Kidney glomerular epithelial cell (primary cell): Measurements from ENCODE around the gene TRIM67.
"Not testable (repeated sequence)": the region's sequence is repeated elsewhere in the genome, so short reads cannot be mapped to it uniquely, and the experiment has no call there.

Source experiments
- DNase-seq: peaks from one replicate; lab custom pipeline; 2025; lab: John Stamatoyannopoulos, UW

Gene TRIM67

GRCh38 chr1:231203259-231204057 is 41.6 kb downstream of the TRIM67 start:
- DNase-seq, result no peak

GRCh38 chr1:231206856-231207255 is 45.0 kb downstream of the TRIM67 start:
- no peak for DNase-seq

GRCh38 chr1:231207437-231207836 is 45.6 kb downstream of the TRIM67 start:
- no peak for DNase-seq

- no peak for DNase-seq
These were observed 47.1 kb downstream of the TRIM67 start for GRCh38 chr1:231208980-231209379.

GRCh38 chr1:231209531-231209930 is 47.7 kb downstream of the TRIM67 start:
- no peak for DNase-seq

DNA sequence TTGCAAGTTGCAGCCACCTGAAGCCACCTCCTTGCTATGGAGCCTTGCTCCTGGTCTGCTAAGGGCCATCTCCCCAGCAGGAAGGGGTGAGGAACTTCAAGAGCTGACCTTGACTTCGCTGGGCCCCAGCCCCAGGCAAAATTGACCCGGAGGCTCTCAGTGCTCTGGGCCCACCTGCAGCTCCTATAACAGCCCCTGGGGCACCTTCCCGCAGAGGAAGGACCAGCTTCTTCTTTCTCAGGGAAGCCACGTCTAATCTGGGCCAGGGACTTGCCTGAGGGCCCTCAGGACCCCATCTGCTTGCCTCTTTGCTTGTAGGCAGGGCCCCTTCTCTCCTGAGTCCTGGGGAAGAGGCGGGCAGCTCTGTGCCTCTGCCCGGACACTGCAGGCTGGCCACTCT is 48.3 kb downstream of the TRIM67 start:
- DNase-seq, result no peak

- peak; percentile 65 for DNase-seq
These were observed 49.4 kb downstream of the TRIM67 start for GRCh38 chr1:231211005-231211857.

DNA sequence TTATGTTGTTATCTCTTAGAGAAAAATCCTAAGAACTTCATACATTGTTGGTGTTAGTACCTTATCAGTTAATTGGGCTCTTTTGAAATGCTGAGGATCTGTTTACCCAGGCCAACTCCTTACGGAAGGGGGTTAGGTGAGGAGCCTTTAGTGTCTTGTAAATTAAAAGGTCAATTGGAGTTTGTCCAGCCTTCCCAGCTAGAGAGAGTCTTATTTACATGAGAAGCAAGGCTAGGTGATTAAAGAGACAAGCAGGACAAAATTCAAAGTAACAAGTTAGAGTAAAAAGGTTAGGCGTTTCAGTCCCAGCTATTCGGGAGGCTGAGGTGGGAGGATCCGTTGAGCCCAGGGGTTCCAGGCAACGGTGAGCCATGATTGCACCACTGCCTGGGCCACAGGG is 50.4 kb downstream of the TRIM67 start:
- DNase-seq, result not testable (repeated sequence)

- DNase-seq, result no peak
These were observed 52.1 kb downstream of the TRIM67 start for GRCh38 chr1:231213831-231214573.

GRCh38 chr1:231214918-231215680 is 53.2 kb downstream of the TRIM67 start:
- no peak for DNase-seq

DNA sequence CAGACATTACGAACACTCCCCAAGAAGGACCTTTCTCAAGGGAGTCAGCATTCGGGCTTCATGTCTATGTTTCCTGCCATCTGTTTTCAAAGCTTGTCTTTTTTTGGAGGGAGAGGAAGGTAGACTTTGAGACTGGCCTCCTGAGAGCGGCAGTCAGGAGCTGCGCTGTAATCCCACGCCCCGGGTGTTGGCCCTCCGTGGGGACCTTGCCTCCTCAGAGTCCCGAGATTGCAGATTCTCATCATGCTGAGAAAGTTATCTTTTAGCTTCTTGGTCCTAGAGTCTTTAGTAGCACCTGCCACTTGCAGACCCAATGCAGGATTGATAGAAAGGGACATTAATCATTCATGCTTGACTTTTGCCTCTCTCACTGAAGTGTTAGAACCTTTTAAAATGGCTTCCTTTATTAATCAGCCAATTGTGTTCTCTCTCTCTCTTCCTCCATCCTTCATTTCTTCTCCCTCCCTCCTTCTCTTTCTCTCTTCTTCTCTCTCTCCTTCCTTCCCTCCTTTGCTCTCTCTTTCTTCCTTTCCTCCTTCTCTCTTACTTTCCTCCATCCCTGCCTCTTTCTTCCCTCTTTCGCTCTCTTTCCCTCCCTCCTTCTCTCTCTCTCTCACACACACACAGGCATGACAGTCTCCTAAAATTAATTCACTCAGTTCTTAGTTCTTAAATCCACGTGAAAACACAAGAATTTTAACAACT is 54.0 kb downstream of the TRIM67 start:
- no peak for DNase-seq

- no peak for DNase-seq
These were observed 54.6 kb downstream of the TRIM67 start for GRCh38 chr1:231216498-231216897.

DNA sequence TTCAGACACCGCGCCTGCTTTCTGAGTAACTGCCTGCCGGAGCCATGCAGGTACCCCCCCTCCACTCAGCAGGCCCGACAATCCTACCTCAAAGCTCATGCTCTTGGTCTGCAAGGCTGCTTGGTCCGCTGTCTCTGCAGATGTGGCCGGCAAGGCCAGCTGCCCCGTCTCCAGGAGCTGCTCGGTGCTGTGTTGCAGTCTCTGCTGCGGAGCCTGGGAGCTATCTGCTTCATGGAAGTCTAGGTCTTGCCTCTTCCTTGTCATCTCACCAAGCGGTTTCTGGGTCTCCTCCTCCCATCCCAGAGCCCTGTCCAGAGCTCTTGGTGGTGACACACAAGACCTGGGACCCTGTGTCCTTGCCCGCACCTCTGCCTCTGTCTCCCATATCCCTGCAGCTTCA is 55.2 kb downstream of the TRIM67 start:
- DNase-seq, result no peak

DNA sequence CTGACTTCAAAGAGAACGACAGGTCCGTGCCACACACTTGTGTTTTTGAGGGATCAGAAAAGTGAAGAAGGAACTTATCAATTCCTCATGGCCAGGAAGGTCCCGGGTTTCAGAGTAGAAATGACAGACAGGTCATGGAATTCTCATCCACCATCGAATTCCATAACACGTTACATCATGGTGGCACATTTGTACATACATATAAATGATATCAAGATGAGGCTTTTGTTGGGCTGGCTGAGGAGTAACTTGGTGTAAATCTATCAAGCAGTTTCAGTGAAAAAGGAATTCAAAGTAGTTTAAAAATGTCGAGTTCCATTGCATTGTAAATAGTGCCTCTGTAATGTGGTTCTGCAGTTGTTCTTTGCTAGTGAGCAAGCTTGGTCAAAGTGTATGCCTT is 56.2 kb downstream of the TRIM67 start:
- no peak for DNase-seq

GRCh38 chr1:231219422-231220401 is 57.9 kb downstream of the TRIM67 start:
- DNase-seq, result peak; percentile 28

GRCh38 chr1:231220801-231221200 is 58.9 kb downstream of the TRIM67 start:
- DNase-seq, result no peak

DNA sequence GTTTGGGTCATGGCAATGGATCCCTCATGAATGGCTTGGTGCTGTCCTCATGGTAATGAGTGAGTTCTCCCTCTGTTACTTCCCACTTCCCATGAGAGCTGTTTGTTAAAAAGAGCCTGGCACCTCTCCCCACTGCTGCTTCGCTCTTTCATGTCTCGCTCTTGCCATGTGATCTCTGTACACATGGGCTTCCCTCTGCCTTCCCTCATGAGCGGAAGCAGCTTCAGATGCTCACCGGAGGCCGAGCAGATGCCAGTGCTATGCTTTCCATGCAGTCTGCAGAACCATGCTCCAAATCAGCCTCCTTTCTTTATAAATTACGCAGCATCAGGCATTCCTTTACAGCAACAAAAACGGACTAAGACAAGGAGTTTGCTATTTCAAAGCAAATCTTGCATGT is 64.3 kb downstream of the TRIM67 start:
- no peak for DNase-seq

DNA sequence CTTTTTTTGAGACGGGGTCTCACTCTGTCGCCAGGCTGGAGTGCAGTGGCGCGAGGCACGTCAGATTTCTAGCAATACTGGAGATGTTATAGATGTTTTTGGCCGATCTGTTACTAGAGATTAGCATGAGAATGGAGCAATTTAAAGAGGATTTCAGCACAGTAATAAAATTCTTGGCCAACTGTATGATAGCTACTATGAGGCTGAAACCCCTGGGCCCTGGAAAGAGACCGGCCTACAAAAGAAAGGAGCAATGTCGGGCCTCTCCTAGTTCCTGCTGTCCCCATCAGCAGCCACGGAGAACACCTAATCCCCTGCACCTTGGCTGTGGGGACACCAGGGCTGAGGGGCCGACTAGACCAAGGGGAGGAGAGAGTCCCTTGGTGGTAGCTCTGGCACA is 69.7 kb downstream of the TRIM67 start:
- no peak for DNase-seq

- no peak for DNase-seq
These were observed 71.2 kb downstream of the TRIM67 start for GRCh38 chr1:231232870-231233734.
